G401 (cell line): ENCODE measurements around the gene GOLGA8A. TPM values are rescaled to one million over a fixed set of nuclear protein-coding genes. Genes with fewer than 3 reads are reported as not detected.
A peak's percentile ranks its signal among the peaks of the same experiment; 100 is the strongest.
"Not testable (repeated sequence)": the region's sequence is repeated elsewhere in the genome, so short reads cannot be mapped to it uniquely, and the experiment has no call there.

Experiments used
- DNase-seq: peaks from one replicate; pipeline ENCODE4 v3.0.0-alpha.2; 2015; ENCODE audit warnings: low spot score
- in situ Hi-C: cut with HindIII; loops from 2 replicates; pipeline ENCODE4 v1.10.0; 2016; ENCODE audit warnings: low sequenced_read_pairs, mixed read lengths
- total RNA-seq: library from RNA; depleted of rRNA; stranded (reverse); fragments of >200 nt; shearing (Covaris generic); gene quantifications from 2 replicates; pipeline ENCODE4 v1.2.3, GENCODE V29; 2014; rRNA removed

Gene GOLGA8A
- 25.1 and 26.8 TPM in 2 replicates for total RNA-seq

- peak; percentile 70 for DNase-seq
- in situ Hi-C loops = no loop called here
Measured at GRCh38 chr15:34437687-34438086, at the start of gene GOLGA8A. GOLGA8A (minus strand) TSS chr15:34437808; CDS start chr15:34389691, 48,117 bp downstream.

DNA sequence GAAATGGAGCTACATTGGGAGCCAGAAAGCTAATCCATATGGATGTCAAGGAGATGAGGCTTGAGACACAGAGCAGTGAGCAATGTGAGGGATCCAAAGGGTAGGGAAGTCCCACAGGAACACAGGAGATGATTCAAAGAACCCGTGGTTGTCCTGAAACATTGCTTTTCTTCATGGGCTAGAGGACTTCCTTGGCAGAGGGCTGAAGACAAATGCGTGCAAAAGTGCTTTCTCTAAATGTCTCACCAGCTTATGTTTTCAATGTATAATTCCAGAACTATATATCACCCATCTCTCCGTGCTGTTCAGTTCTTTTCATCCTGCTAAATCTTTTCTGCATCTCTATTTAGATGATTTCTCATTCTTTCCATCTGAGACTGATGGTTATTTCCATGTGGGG, 46.0 kb upstream of the GOLGA8A start:
- no peak for DNase-seq
- in situ Hi-C loops = no loop called here

DNA sequence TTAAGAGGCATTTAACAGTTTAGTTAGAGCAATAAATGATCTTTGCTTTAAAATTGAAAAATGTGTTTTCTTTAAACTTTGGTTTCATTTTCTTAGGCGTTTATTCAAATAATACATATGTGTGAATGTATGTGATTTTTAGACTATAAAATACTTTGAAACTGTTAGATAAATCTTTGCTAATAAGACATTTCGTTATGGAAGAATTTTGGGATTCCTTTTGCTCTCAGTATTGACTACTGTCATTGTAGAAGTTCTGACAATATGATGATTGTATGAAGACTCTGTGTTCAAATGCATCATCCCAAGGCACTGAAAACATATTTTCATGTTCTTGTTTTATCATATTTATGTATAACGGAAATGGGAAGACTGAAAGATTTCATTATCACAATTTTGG, 43.8 kb upstream of the GOLGA8A start:
- DNase-seq = no peak
- in situ Hi-C loops = no loop called here

DNA sequence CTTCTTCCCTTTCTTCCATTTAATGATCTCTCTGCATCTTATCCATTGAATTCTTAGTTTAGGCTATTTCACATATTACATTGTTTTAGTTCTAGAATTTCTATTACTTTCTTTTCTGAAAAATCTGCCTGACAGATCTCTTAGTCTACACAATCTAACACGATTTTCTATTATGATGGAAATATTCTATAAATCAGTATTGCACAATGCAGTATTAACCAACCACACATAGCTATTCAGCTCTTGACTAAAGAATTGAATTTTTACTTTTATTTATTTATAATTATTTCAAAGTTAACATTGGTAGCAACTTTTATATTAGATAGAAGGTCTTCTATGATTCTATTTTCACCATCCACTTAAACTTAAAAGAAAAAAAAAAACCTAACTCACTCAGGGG, 36.2 kb upstream of the GOLGA8A start:
- in situ Hi-C loops = no loop called here
- no peak for DNase-seq

DNA sequence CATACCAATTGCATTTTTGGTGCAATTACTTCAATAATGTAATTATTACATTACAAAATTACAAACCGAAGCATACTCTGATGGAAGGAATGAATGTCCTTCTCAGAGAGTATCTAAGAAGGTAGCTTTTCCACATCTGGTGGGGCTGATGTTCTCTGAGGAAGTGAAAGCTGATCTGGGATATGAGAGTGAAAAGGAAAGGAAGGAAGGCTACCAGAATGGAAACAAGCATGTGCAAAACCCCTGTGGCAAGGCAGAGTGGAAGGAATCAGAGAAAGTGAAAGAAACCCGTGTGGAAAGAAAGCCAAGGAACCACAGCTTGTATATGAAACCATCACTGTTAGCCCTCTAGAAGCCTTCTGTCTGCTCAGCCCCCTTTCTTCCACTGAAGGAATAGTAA, 35.3 kb upstream of the GOLGA8A start:
- DNase-seq = no peak
- in situ Hi-C loops = no loop called here

DNA sequence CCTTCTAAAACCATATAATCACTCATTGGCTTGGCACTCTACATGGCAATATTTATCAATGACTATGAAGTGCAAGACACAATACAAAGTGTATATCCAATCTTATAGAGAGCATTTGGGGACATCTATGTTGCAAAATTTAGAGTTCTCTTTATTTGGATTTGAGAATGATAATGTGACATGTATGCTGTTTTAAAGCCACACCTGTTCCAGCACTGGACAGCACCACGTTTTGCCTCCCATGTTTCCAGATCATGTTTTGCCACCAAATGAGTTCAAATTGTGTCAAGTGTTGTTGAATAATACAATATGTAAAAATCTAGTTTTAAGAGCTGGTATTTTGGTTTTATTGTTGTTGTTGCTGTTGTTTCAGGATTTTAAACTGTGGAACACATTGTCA, 33.3 kb upstream of the GOLGA8A start:
- in situ Hi-C loops = no loop called here
- no peak for DNase-seq

GRCh38 chr15:34470091-34470490, 32.5 kb upstream of the GOLGA8A start:
- in situ Hi-C loops = no loop called here
- DNase-seq = no peak

GRCh38 chr15:34461730-34462129, 24.1 kb upstream of the GOLGA8A start:
- no peak for DNase-seq
- in situ Hi-C loops = no loop called here

GRCh38 chr15:34460451-34460850, 22.8 kb upstream of the GOLGA8A start:
- DNase-seq = no peak
- in situ Hi-C loops = no loop called here

DNA sequence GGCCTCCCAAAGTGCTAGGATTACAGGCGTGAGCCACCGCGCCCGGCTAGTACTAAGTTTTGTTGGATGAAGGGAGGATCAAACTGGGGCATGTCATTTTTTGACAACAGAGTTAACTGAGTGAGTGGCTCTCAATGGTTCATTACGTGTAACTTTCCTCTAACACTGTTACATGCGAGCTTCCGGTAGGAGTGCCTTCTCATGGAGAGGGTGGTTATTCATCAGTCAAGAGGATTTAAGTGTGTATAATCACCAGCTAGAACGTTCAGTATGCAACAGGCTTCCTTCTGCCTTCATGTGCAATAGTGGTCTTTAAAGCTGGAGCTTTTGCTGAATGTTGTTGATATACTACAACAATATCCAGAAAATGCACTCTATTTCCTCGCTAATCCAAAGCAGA, 19.1 kb upstream of the GOLGA8A start:
- in situ Hi-C loops = no loop called here
- DNase-seq = no peak

DNA sequence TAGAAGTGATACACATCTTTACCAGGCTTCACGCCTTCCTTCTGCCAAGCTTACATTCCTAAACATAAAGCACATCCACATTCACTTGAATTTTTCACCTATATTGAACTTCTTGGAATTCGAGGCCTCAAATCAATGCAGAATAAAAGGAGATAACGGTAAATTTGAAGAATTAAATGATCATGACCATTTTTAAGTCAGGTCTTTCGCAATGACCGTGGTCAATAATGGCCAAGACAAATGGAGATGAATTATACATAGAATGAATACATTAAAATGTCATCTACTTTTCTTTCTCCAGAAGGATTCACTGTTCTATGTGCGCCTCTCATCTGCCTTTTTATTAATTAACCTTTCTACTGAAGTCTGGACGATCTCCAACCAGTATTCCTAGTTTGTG, 5.3 kb upstream of the GOLGA8A start:
- no peak for DNase-seq
- in situ Hi-C loops = no loop called here

- in situ Hi-C loops = no loop called here
- DNase-seq = no peak
Measured at GRCh38 chr15:34439878-34440277, 2.3 kb upstream of the GOLGA8A start.

GRCh38 chr15:34436956-34437442, 609 bp downstream of the GOLGA8A start:
- in situ Hi-C loops = no loop called here
- peak; percentile 39 for DNase-seq

- peak; percentile 27 for DNase-seq
- in situ Hi-C loops = no loop called here
Measured at GRCh38 chr15:34436126-34436955, 1.3 kb downstream of the GOLGA8A start.

- no peak for DNase-seq
- in situ Hi-C loops = no loop called here
Measured at GRCh38 chr15:34435658-34436057, 1.9 kb downstream of the GOLGA8A start.

DNA sequence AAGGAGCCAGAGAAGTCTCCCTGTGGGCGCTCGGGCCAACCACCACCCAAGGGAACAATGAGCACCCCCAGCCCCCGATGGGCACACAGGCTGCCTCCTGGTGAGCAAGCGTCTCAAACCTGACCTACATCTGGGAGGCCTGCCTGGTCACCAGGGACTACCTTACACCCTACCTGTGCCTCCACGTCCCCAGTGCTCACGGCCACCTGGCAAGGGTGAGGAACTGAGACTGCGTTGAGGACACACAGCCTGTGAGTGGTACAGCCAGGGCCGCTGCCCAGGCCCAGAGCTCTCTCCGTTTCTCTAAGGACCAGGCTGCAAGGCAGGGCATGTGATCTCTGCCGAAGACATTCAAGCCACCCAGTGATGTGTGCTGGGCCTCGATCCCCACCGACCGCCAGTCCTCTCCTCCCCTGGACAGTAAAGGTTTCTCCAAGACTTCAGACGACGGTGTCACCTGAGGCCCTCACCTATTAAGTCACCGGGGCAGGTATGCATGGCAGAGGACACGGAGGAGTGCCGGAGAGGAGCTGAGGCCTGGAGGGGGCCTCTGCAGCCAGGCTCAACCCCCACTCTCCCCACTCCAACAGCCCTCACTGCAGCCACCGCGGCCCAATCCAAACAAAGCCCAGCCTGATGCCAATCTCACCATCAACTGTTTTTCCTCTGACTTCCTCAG, 2.8 kb downstream of the GOLGA8A start:
- in situ Hi-C loops = no loop called here
- peak; percentile 21 for DNase-seq

DNA sequence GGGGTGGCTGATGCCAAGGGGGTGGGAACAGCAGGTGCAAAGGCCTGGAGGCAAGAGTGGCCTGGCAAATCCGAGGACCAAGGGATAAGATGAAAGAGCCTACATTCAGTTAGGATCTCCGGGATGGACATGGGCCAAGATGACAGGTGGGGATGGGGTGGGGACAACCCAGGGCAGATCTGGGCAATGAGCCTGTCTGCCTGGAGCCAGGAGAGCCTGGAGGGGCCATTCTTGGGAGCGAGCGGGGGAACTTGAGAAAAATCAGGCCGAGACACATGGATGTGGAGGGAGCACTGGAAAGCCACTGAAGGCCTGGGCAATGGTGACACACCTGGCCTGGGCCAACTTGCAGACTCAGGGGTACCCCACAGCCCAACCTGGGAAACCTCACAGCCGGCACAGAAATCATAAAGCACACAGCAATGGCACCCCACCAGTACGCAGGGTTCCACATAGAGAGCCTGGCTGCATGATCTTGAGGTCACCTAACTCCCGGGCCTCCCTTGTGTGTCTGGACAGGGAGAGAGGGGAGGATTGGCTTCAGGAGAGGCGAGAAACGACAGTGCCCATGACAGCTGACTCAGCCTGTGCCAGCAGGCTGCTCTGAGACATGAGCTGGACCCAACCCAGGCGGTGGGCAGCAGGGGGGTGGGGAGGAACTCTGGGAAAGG, 3.5 kb downstream of the GOLGA8A start:
- in situ Hi-C loops = not testable (repeated sequence)
- peak; percentile 83 for DNase-seq

DNA sequence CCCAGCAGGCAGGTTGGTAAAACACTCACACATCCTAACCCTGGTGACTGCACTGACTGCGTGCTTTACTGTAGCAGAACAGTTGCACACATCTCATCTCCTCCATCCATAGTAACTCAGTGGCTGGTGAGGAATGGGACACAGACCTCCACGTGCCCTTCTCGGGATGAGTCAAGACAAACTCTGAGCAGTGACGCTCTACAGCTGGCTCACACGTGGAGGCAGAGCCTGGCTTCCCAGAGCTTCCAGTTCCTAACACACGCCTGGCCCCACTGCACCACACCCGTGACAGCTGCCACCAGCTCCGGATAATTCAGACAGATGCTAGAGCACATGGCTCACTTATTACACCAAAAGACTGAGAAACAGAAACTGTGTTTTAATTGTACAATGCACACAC, 7.0 kb downstream of the GOLGA8A start:
- in situ Hi-C loops, DNase-seq: not testable (repeated sequence)

GRCh38 chr15:34423425-34424090, 14.1 kb downstream of the GOLGA8A start:
- in situ Hi-C loops, DNase-seq: not testable (repeated sequence)
